Neuron (in vitro differentiated cells): ENCODE measurements around the gene PLA2G2D.

Source experiments
- H2AFZ ChIP-seq: one replicate; pipeline ENCODE4 v1.6.1; 2013; ENCODE audit warnings: low read depth, mild to moderate bottlenecking, inconsistent platforms, low read length, moderate library complexity
- H3K27me3 ChIP-seq: one replicate; pipeline ENCODE4 v1.6.1; 2013; ENCODE audit warnings: low read length; ENCODE audit not compliant: insufficient read depth
- H3K36me3 ChIP-seq: one replicate; pipeline ENCODE4 v1.6.1; 2013; ENCODE audit warnings: low read length; ENCODE audit not compliant: insufficient read depth
- H3K4me1 ChIP-seq: one replicate; pipeline ENCODE4 v1.6.1; 2013; ENCODE audit warnings: low read length; ENCODE audit not compliant: insufficient read depth
- H3K4me3 ChIP-seq: 2 replicates; pipeline ENCODE4 v1.5.1; 2013; ENCODE audit warnings: mild to moderate bottlenecking, low read length, moderate library complexity
- H3K9me3 ChIP-seq: one replicate; pipeline ENCODE4 v1.6.1; 2013; ENCODE audit warnings: low read length

Gene PLA2G2D

DNA sequence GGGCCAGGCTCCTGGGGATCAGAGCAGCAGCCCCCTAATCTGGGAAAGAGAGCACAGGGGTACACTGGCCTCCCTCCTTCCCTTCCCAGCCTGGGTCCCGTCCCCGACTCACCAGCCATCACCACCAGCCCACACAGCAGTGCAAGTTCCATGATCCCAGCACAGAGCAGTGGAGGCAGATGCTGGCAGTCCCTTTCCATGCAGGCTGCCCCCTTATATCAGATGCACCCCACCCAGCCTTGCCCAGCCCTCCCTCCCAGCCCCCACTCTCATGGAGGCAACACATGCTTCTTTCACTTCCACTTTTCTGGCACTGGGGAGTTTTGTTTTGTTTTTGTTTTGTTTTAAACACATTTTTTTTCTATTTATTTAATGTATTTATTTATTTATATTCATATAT is at the start of gene PLA2G2D:
Gene PLA2G2D, minus strand, starts transcription at position 190 of the 400 bp plus-strand sequence. Its CDS starts 38 bp downstream, at position 152.
- no peak within 1 kb of the TSS for H2AFZ ChIP-seq
- H3K4me3 ChIP-seq = no peak within 1 kb of the TSS
- H3K27me3 ChIP-seq = no peaks in the 10 kb centered on the region
- H3K36me3 ChIP-seq = no peaks in the 10 kb centered on the region
- H3K4me1 ChIP-seq = peaks cover 3% of the 10 kb centered on the region
- no peaks in the 10 kb centered on the region for H3K9me3 ChIP-seq

DNA sequence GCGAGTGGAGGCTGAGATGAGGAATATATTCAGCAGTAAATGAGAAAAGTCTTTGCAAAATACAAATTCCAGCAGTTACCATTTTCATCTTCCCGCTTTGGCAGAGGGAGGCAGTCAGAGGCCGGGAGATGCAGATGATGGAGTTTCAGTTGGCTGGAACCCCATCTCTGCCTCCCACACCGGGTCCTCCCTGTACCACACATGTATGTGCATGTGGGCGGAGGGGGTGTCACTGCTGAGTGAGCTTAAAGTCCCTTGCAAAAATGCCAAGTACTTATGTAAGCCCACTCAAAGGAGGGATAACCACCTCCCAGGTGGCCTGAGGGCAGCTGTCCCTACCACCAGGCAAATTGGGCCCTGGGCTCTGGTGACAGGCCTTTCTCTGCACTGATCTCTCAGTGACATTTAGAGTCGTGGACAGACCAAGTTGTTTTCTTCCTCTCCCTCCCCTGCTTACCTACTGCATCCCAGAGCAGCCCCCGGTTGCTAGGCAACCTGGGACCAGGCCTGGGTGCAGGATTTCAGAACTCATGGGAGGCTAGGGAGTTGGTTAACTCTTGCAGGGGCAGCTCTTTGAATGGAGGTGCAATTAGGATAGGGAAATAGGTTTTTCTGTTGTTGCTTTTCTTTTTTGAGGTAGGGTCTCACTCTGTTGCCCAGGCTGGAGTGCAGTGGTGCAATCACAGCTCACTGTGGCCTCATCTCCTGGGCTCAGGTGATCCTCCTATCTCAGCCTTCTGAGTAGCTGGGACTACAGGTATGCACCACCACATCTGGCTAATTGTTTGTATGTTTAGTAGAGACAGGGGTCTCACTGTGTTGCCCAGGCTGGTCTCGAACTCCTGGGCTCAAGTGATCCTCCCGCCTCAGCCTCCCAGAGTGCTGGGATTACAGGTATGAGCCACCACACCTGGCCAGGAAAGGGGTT is 49.5 kb upstream of the PLA2G2D start:
- H2AFZ ChIP-seq = no peak overlapping the region
- no peaks in the 10 kb centered on the region for H3K9me3 ChIP-seq
- no peaks in the 10 kb centered on the region for H3K36me3 ChIP-seq
- H3K4me1 ChIP-seq = no peaks in the 10 kb centered on the region
- H3K4me3 ChIP-seq = no peak overlapping the region
- H3K27me3 ChIP-seq = peaks cover 12% of the 10 kb centered on the region

DNA sequence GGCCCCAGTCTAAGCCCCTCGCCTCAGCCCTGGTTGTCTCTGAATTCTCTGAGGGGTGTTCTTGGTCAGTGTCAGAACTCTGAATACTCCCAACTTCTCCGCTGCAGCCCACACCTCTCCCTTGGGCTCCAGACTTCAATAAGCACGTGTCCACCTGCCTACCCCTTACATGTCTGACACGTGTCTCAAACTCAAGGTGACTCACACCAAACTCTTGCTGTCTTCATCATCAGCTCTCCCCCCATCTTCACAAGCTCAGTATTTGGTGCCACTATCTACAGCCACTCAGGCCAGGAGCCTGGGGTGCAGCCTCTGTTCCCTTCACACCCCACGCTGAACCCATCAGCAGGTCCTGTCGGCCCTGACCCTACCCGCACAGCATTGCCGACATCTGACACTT is 47.8 kb upstream of the PLA2G2D start:
- no peaks in the 10 kb centered on the region for H3K4me1 ChIP-seq
- peaks cover 12% of the 10 kb centered on the region for H3K27me3 ChIP-seq
- no peak overlapping the region for H3K4me3 ChIP-seq
- H2AFZ ChIP-seq = no peak overlapping the region
- no peaks in the 10 kb centered on the region for H3K9me3 ChIP-seq
- H3K36me3 ChIP-seq = no peaks in the 10 kb centered on the region

DNA sequence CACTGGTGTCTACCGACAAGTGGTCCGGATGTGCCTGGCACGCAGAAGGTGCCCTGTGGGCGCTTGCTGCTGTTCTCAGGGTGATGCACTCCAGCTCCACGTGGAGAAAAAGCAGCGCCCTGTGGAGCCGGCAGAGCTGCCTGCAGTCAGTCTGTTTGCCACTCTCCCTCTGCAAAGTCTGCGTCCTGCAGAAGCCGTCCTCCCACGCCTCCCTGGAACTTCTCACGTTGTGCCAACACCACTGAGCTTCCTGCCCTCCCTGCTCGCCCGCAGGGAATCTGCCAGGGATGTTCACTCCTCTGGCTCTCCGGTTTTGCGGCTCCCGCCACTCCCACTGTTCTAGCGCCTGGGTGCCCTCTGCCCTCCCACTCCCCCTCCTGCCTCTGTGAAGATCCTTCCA is 46.7 kb upstream of the PLA2G2D start:
- Histone ChIP-seq H3K4me3 (no peak overlapping the region), H3K36me3 (no peaks in the 10 kb centered on the region), H3K4me1 (no peaks in the 10 kb centered on the region), H2AFZ (no peak overlapping the region), H3K27me3 (peaks cover 12% of the 10 kb centered on the region), H3K9me3 (no peaks in the 10 kb centered on the region)

DNA sequence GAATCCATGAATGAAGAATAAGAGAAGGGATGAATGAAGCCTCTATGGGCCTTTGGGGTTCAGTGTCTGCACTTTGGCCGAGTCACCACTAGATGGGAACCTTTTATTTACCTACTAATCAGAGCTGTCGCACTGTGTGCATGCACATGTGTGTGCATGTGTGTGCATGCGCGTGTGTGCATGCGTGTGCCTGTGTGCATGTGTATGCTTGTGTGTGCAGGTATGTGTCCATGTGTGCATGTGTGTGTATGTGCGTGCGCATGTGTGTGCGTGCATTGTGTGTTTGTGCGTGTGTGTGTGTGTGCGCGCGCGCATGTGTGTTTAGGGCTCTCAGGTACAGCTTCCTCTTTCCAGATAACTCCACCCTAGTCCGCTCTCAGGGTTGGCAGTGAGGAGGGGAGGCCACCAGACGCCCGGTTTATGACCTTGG is 46.2 kb upstream of the PLA2G2D start:
- no peaks in the 10 kb centered on the region for H3K9me3 ChIP-seq
- no peaks in the 10 kb centered on the region for H3K4me1 ChIP-seq
- H3K36me3 ChIP-seq = no peaks in the 10 kb centered on the region
- H3K4me3 ChIP-seq = no peak overlapping the region
- no peak overlapping the region for H2AFZ ChIP-seq
- peaks cover 16% of the 10 kb centered on the region for H3K27me3 ChIP-seq

- no peaks in the 10 kb centered on the region for H3K36me3 ChIP-seq
- no peak overlapping the region for H2AFZ ChIP-seq
- H3K4me3 ChIP-seq = no peak overlapping the region
- no peaks in the 10 kb centered on the region for H3K4me1 ChIP-seq
- H3K27me3 ChIP-seq = peaks cover 19% of the 10 kb centered on the region
- no peaks in the 10 kb centered on the region for H3K9me3 ChIP-seq
Observed at GRCh38 chr1:20164694-20165202, 45.4 kb upstream of the PLA2G2D start.

DNA sequence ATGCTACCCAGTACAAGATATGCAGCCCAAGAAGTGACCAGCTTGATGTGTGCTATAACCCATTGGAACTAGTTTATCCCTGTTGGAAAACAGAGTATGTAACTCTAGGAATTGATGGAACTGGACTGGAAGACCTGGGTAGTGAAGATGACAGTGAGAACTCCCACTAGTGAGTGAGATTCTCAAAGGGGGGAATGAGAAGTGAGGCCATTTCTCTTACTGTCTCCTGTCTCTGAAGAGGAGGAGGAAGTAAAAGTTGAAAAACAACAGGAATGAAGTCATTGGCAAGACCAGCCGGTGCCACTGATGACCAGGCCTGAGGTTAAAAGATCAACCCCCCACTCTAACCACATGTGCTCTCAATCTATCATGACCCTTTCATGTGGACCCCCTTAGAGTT is 40.7 kb upstream of the PLA2G2D start:
- Histone ChIP-seq H3K4me3 (no peak overlapping the region), H3K9me3 (no peaks in the 10 kb centered on the region), H3K36me3 (no peaks in the 10 kb centered on the region), H2AFZ (no peak overlapping the region), H3K27me3 (peaks cover 12% of the 10 kb centered on the region), H3K4me1 (no peaks in the 10 kb centered on the region)

DNA sequence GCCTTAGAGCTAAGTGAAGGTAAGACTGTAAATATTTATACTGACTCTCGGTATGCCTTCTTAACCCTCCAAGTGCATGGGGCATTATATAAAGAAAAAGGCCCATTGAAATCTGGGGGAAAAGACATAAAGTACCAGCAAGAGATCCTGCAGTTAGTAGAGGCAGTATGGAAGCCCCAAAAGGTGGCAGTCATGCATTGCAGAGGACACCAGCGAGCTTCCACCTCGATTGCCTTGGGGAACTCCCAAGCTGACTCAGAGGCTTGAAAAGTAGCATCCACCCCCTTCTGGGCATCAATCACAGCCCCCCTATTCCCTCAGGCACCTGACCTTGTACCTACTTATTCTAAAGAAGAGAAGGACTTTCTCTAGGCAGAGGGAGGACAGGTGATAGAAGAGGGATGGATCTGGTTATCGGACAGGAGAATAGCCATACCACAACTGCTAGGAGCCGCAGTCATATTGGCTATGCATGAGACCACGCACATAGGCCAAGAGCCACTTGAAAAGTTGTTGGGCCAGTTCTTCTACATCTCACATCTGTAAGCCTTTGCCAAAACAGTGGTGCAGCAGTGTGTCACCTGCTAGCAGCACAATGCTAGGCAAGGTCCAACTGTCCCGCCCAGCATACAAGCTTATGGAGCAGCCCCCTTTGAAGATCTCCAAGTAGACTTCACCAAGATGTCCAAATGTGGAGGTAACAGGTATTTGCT is 39.2 kb upstream of the PLA2G2D start:
- H3K36me3 ChIP-seq = no peaks in the 10 kb centered on the region
- H3K4me1 ChIP-seq = no peaks in the 10 kb centered on the region
- peaks cover 7% of the 10 kb centered on the region for H3K27me3 ChIP-seq
- no peaks in the 10 kb centered on the region for H3K9me3 ChIP-seq
- H3K4me3 ChIP-seq = no peak overlapping the region
- no peak overlapping the region for H2AFZ ChIP-seq

- Histone ChIP-seq H3K36me3 (no peaks in the 10 kb centered on the region), H3K4me1 (peaks cover 11% of the 10 kb centered on the region), H3K9me3 (no peaks in the 10 kb centered on the region), H2AFZ (no peak overlapping the region), H3K4me3 (no peak overlapping the region), H3K27me3 (no peaks in the 10 kb centered on the region)
Observed at GRCh38 chr1:20154301-20154831, 35.0 kb upstream of the PLA2G2D start.

- Histone ChIP-seq H2AFZ (no peak overlapping the region), H3K4me3 (no peak overlapping the region), H3K27me3 (no peaks in the 10 kb centered on the region), H3K36me3 (no peaks in the 10 kb centered on the region), H3K4me1 (peaks cover 11% of the 10 kb centered on the region), H3K9me3 (no peaks in the 10 kb centered on the region)
Observed at GRCh38 chr1:20153000-20153418, 33.7 kb upstream of the PLA2G2D start.

- H3K4me3 ChIP-seq = no peak overlapping the region
- H3K4me1 ChIP-seq = peaks cover 11% of the 10 kb centered on the region
- H3K27me3 ChIP-seq = no peaks in the 10 kb centered on the region
- no peaks in the 10 kb centered on the region for H3K36me3 ChIP-seq
- no peak overlapping the region for H2AFZ ChIP-seq
- H3K9me3 ChIP-seq = no peaks in the 10 kb centered on the region
Observed at GRCh38 chr1:20152599-20152930, 33.2 kb upstream of the PLA2G2D start.

DNA sequence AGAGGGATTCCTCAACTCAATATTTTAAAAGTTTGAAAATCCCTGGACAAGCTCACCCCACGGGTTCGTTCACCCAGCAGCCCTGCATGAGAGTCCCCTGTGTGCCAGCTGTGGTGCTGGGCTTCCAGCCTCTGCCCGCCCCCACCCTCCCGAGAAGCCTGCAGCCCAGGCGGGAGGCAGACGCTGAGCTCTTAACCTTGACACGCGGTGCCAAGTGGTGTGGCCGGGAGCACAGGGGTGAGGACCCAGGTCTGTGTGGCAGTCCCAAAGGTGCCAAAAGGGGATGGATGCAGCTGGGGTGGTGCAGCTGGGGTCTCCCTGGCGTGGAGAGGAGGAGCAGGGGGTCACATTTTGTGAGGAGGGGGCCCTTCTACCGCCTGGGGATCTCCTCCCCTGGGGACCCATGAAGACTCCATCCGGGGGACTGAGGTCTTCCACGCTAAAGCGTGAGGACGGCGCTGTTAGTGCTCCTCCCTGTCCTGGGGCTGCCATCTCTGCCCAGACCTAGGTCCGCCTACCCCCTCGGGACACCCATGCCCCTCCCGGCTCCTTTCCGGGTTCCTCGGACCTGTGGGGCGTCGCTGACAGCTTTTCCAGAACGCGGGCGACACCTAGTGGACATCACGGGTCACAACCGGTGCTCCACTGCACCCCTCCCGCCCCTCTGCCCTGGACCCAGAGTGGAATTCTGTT is 32.7 kb upstream of the PLA2G2D start:
- H2AFZ ChIP-seq = no peak overlapping the region
- H3K36me3 ChIP-seq = no peaks in the 10 kb centered on the region
- peaks cover 11% of the 10 kb centered on the region for H3K4me1 ChIP-seq
- H3K27me3 ChIP-seq = no peaks in the 10 kb centered on the region
- H3K4me3 ChIP-seq = no peak overlapping the region
- H3K9me3 ChIP-seq = no peaks in the 10 kb centered on the region

GRCh38 chr1:20150969-20151368 is 31.6 kb upstream of the PLA2G2D start:
- Histone ChIP-seq H2AFZ (no peak overlapping the region), H3K4me3 (no peak overlapping the region), H3K27me3 (no peaks in the 10 kb centered on the region), H3K36me3 (no peaks in the 10 kb centered on the region), H3K9me3 (no peaks in the 10 kb centered on the region), H3K4me1 (peaks cover 11% of the 10 kb centered on the region)
